Neural cell (in vitro differentiated cells): Measurements from ENCODE around the gene CYSRT1. TPM values are rescaled to one million over a fixed set of nuclear protein-coding genes. Genes with fewer than 3 reads are reported as not detected.

ENCODE experiments used
- H2AFZ ChIP-seq: fragments of 200-600, 300-800 bp; sonication (generic), shearing (Covaris generic); 2 replicates; pipeline ENCODE4 v1.6.0; 2014; ENCODE audit warnings: low read depth, mild to moderate bottlenecking, antibody characterized with exemption, low read length, moderate library complexity
- H3F3A ChIP-seq: fragments of 200-600 bp; shearing (Covaris generic); 2 replicates; pipeline ENCODE4 v1.6.1; 2016; ENCODE audit warnings: mild to moderate bottlenecking, moderate library complexity, mixed read lengths, antibody characterized with exemption, low read length; ENCODE audit not compliant: insufficient read depth, poor library complexity, severe bottlenecking
- H3K27ac ChIP-seq: fragments of 200-600, 300-800 bp; sonication (generic), shearing (Covaris generic); 2 replicates; pipeline ENCODE4 v1.5.1; 2014; ENCODE audit warnings: mild to moderate bottlenecking, low read length, moderate library complexity
- H3K27me3 ChIP-seq: fragments of 300-800, 200-600 bp; sonication (generic), shearing (Covaris generic); 2 replicates; pipeline ENCODE4 v1.6.0; 2014; ENCODE audit warnings: mild to moderate bottlenecking, low read depth, low read length, moderate library complexity; ENCODE audit not compliant: insufficient read depth
- H3K36me3 ChIP-seq: fragments of 300-800, 200-600 bp; sonication (generic), shearing (Covaris generic); 2 replicates; pipeline ENCODE4 v1.5.1; 2014; ENCODE audit warnings: mild to moderate bottlenecking, antibody characterized with exemption, low read length, moderate library complexity; ENCODE audit not compliant: insufficient read depth
- H3K4me2 ChIP-seq: fragments of 300-800, 200-600 bp; sonication (generic), shearing (Covaris generic); 2 replicates; pipeline ENCODE4 v1.6.0; 2014; ENCODE audit warnings: mild to moderate bottlenecking, low read length
- H3K4me3 ChIP-seq: fragments of 300-800, 200-600 bp; sonication (generic), shearing (Covaris generic); 2 replicates; pipeline ENCODE4 v1.5.1; 2014; ENCODE audit warnings: mild to moderate bottlenecking, low read length, moderate library complexity
- H3K79me2 ChIP-seq: fragments of 200-600 bp; shearing (Covaris generic); replicated peaks from 2 replicates; pipeline ENCODE4 v1.6.0; 2014; ENCODE audit warnings: mild to moderate bottlenecking, low read length, moderate library complexity; ENCODE audit not compliant: insufficient read depth
- H3K9ac ChIP-seq: fragments of 300-800, 200-600 bp; sonication (generic), shearing (Covaris generic); 2 replicates; pipeline ENCODE4 v1.6.1; 2016; ENCODE audit warnings: mild to moderate bottlenecking, low read length, mixed read lengths
- H3K9me2 ChIP-seq: fragments of 200-600 bp; shearing (Covaris generic); 2 replicates; pipeline ENCODE4 v1.6.1; 2016; ENCODE audit warnings: mild to moderate bottlenecking, low read length, mixed read lengths; ENCODE audit not compliant: insufficient read depth
- H3K9me3 ChIP-seq: fragments of 200-600, 300-800 bp; sonication (generic), shearing (Covaris generic); 2 replicates; pipeline ENCODE4 v1.6.1; 2016; ENCODE audit warnings: mild to moderate bottlenecking, mixed run types, low read length, moderate library complexity, mixed read lengths
- H4K20me1 ChIP-seq: fragments of 200-600 bp; shearing (Covaris generic); 2 replicates; pipeline ENCODE4 v1.6.1; 2016; ENCODE audit warnings: mild to moderate bottlenecking, mixed run types; ENCODE audit not compliant: insufficient read depth
- CTCF ChIP-seq: fragments of 450-650 bp; IDR thresholded peaks from 2 replicates; pipeline ENCODE4 v1.5.1; 2014; ENCODE audit warnings: antibody characterized with exemption, mild to moderate bottlenecking, moderate library complexity; ENCODE audit not compliant: poor library complexity, severe bottlenecking
- EP300 ChIP-seq: fragments of 450-650 bp; conservative IDR thresholded peaks from 2 replicates; pipeline ENCODE4 v1.6.1; 2014; ENCODE audit warnings: antibody characterized with exemption, mild to moderate bottlenecking, moderate library complexity; ENCODE audit not compliant: poor library complexity, severe bottlenecking
- EZH2 ChIP-seq: fragments of 200-600, 300-800 bp; shearing (Covaris generic), sonication (generic); IDR thresholded peaks from 2 replicates; pipeline ENCODE4 v1.6.1; 2014; ENCODE audit warnings: antibody characterized with exemption, low read length, borderline replicate concordance, mild to moderate bottlenecking; ENCODE audit not compliant: insufficient read depth, poor library complexity, severe bottlenecking
- MXI1 ChIP-seq: fragments of 450-650 bp; conservative IDR thresholded peaks from 2 replicates; pipeline ENCODE4 v1.6.1; 2014; ENCODE audit warnings: antibody characterized with exemption, mild to moderate bottlenecking; ENCODE audit not compliant: poor library complexity, severe bottlenecking
- POLR2AphosphoS5 ChIP-seq: IDR thresholded peaks from 2 replicates; pipeline ENCODE4 v1.6.1; 2012
- RAD21 ChIP-seq: fragments of 450-650 bp; conservative IDR thresholded peaks from 2 replicates; pipeline ENCODE4 v1.6.1; 2014; ENCODE audit warnings: antibody characterized with exemption, mild to moderate bottlenecking, moderate library complexity
- REST ChIP-seq: IDR thresholded peaks from 2 replicates; pipeline ENCODE4 v1.6.1; 2012; ENCODE audit warnings: borderline replicate concordance
- SMC3 ChIP-seq: fragments of 450-650 bp; conservative IDR thresholded peaks from 2 replicates; pipeline ENCODE4 v1.6.1; 2014; ENCODE audit warnings: antibody characterized with exemption, mild to moderate bottlenecking, moderate library complexity; ENCODE audit not compliant: poor library complexity
- TAF1 ChIP-seq: IDR thresholded peaks from 2 replicates; pipeline ENCODE4 v1.6.1; 2012; ENCODE audit warnings: low read depth
- polyA plus RNA-seq: library from polyadenylated mRNA; depleted of rRNA; stranded (reverse); fragments of >200 nt; gene quantifications from 2 replicates; pipeline ENCODE4 v1.2.3, GENCODE V29; 2014

CYSRT1 gene
- polyA plus RNA-seq, 1 donor from 2014 or later = 3.3 TPM

DNA sequence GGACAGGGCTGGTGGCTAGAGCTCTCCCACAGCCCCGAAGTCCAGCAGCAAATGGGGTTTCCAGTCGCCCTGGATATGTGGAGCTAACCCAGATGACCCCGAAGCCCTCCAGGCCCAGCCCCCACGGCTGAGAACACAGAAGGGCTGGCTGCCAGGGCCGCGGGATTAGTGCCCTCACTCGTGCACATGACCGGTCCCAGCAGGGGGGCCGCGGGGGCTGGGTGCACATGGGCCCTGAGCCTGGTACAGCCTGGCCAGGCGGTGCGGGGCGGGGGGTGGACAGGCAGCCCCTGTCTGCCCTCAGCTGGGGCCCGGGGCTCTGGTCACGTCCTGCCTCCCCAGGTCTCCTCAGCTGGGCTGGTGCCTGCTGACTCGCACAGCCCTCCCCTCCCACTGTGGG is 30.6 kb upstream of the CYSRT1 start:
- no peak overlapping the region for H2AFZ ChIP-seq
- H3K9me2 ChIP-seq = no peaks in the 10 kb centered on the region
- no peaks in the 10 kb centered on the region for H3F3A ChIP-seq
- H3K27ac ChIP-seq = no peak overlapping the region
- no peaks in the 10 kb centered on the region for H3K27me3 ChIP-seq
- H3K4me3 ChIP-seq = no peak overlapping the region
- no peaks in the 10 kb centered on the region for H3K36me3 ChIP-seq
- no peak overlapping the region for H3K9ac ChIP-seq
- H3K4me2 ChIP-seq = no peak overlapping the region
- H3K9me3 ChIP-seq = no peaks in the 10 kb centered on the region
- no peaks in the 10 kb centered on the region for H3K79me2 ChIP-seq
- no peaks in the 10 kb centered on the region for H4K20me1 ChIP-seq
- no peak for TF ChIP-seq REST
- no peak for TF ChIP-seq MXI1
- TF ChIP-seq POLR2AphosphoS5 = no peak
- no peak for TF ChIP-seq EP300
- no peak for TF ChIP-seq TAF1
- no peak for TF ChIP-seq EZH2
- no peak for TF ChIP-seq SMC3
- no peak for TF ChIP-seq RAD21
- no peak for TF ChIP-seq CTCF

DNA sequence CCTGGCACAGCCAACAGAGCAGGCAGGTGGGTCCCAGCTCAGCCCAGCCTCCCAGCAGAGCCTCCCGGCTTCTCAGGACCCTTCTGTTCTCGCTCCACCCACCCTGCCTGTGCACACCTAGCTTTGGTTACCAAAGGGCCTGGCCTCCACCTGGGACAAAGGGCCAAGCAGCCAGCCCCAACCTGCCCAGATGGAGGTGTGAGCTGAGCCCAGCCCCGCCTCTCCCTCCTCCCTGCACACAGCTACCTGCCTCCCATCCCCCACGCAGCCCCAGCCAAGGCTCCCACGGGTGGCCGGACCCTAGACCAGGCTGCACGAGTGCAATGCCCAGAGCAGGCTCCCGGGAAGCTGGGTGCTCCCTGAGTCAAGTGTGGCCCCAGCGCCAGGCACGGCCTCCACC is 30.1 kb upstream of the CYSRT1 start:
- Histone ChIP-seq H3K4me3 (no peak overlapping the region), H2AFZ (no peak overlapping the region), H3K27ac (no peak overlapping the region), H3K36me3 (no peaks in the 10 kb centered on the region), H4K20me1 (no peaks in the 10 kb centered on the region), H3F3A (no peaks in the 10 kb centered on the region), H3K79me2 (no peaks in the 10 kb centered on the region), H3K9ac (no peak overlapping the region), H3K9me2 (no peaks in the 10 kb centered on the region), H3K4me2 (no peak overlapping the region), H3K9me3 (no peaks in the 10 kb centered on the region), H3K27me3 (no peaks in the 10 kb centered on the region)
- TF ChIP-seq SMC3 (no peak), REST (no peak), MXI1 (no peak), EP300 (no peak), POLR2AphosphoS5 (no peak), EZH2 (no peak), CTCF (no peak), TAF1 (no peak), RAD21 (no peak)
